ENCODE results near the gene FAM174C.

The FAM174C gene

GRCh38 chr19:1261538-1261797 is 13.9 kb upstream of the FAM174C start:
- DNase-seq (ENCODE audit: low read depth): no peak
- peak overlapping the region; percentile 73 for H3K4me3 ChIP-seq (ENCODE audit: low read depth, low read length)
- 0 out of 2 replicates have a peak, but pooled peaks have one; percentile 22 for TF ChIP-seq CTCF (IDR thresholded peaks at IDR 0.05; ENCODE audit: control insufficient read depth, extremely low read depth, insufficient read depth)

DNA sequence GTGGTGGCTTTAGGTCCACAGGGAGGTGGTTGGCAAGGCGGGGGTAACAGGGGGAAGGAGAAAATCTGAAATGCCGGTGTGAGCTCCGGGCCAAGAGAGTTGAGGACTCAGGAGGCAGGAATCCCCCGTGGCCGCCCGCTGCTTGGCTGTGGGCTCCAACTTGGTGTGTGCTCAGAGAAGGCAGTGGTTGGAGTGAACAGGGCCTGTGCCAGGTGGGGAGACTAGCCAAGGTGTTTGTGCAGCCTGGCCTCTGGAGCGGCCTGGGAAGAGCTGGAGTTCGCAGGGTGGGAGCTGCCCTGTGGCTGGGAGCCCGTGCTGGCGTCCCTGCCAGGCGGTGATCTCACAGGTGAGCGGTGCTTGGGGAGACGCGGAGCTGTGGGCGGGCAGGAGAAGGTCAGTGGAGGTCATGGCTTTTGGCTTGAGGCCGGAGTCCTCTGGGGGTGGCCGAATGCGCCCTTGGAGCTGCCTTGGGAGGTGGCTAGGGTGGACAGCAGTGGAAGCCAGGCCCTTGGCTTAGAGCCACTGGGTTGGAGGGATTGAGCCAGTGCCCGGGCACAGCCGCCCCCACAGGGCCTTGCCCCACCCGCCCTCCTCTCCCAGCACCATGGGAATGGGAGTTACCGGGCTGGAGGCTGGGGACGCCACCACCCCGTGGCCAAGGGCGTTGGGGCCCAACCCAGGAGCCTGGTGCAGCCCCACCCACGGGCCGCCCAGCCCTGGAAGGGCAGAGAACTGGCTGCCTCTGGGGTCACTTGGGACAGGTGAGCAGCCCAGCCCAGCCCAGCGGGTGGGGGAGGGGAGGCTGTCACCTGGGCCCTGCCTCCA is 13.3 kb upstream of the FAM174C start:
- no peak for TF ChIP-seq CTCF (IDR thresholded peaks at IDR 0.05; ENCODE audit: control insufficient read depth, extremely low read depth, insufficient read depth)
- peak; percentile 97 for DNase-seq (ENCODE audit: low read depth)
- H3K4me3 ChIP-seq (ENCODE audit: low read depth, low read length): peak overlapping the region; percentile 73

- no peak for DNase-seq (ENCODE audit: low read depth)
- H3K4me3 ChIP-seq (ENCODE audit: low read depth, low read length): peak overlapping the region; percentile 73
- no peak for TF ChIP-seq CTCF (IDR thresholded peaks at IDR 0.05; ENCODE audit: control insufficient read depth, extremely low read depth, insufficient read depth)
Observed at GRCh38 chr19:1262623-1263123, 12.7 kb upstream of the FAM174C start.

DNA sequence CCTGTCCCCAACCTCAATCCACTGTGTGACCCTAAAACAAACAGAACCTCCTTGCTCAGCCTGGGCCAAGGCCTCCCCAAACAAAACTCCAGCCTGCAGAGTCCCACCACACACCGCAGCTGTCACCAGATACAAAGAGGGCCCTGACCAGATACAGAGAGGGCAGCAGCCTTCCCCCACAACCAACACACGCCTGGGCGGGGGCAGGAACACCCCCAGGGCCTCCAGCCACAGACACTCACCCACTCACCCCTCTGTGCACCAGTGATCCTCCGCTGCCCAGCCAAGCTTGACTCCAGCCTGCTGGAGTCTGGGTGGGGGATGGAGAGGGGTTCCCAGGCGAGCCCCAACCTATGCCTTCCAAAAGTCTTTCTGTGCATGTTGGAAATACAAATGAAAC is 12.1 kb upstream of the FAM174C start:
- H3K4me3 ChIP-seq (ENCODE audit: low read depth, low read length): no peak overlapping the region
- no peak for TF ChIP-seq CTCF (IDR thresholded peaks at IDR 0.05; ENCODE audit: control insufficient read depth, extremely low read depth, insufficient read depth)
- no peak for DNase-seq (ENCODE audit: low read depth)

GRCh38 chr19:1264801-1265614 is 10.3 kb upstream of the FAM174C start:
- no peak overlapping the region for H3K4me3 ChIP-seq (ENCODE audit: low read depth, low read length)
- TF ChIP-seq CTCF (IDR thresholded peaks at IDR 0.05; ENCODE audit: control insufficient read depth, extremely low read depth, insufficient read depth): no peak
- no peak for DNase-seq (ENCODE audit: low read depth)

GRCh38 chr19:1265615-1266128 is 9.7 kb upstream of the FAM174C start:
- H3K4me3 ChIP-seq (ENCODE audit: low read depth, low read length): no peak overlapping the region
- no peak for DNase-seq (ENCODE audit: low read depth)
- TF ChIP-seq CTCF (IDR thresholded peaks at IDR 0.05; ENCODE audit: control insufficient read depth, extremely low read depth, insufficient read depth): no peak
